HEK293T (cell line): ENCODE measurements around the gene FGD5.

Source experiments
- BHLHE40 ChIP-seq: fragments of 450-650 bp; IDR thresholded peaks from 2 replicates; pipeline ENCODE4 v1.6.1; 2016; ENCODE audit warnings: mild to moderate bottlenecking, moderate library complexity, borderline replicate concordance
- CTBP1 ChIP-seq: fragments of 450-650 bp; IDR thresholded peaks from 2 replicates; pipeline ENCODE4 v1.6.1; 2016; ENCODE audit warnings: borderline replicate concordance
- FOXA1 ChIP-seq: fragments of 450-650 bp; IDR thresholded peaks from 2 replicates; pipeline ENCODE4 v1.6.1; 2016; ENCODE audit warnings: mild to moderate bottlenecking
- FOXK2 ChIP-seq: fragments of 450-650 bp; IDR thresholded peaks from 2 replicates; pipeline ENCODE4 v1.6.1; 2016; ENCODE audit warnings: mild to moderate bottlenecking
- FOXM1 ChIP-seq: fragments of 450-650 bp; IDR thresholded peaks from 2 replicates; pipeline ENCODE4 v1.6.1; 2017; ENCODE audit warnings: mild to moderate bottlenecking, borderline replicate concordance
- LEF1 ChIP-seq: fragments of 450-650 bp; IDR thresholded peaks from 2 replicates; pipeline ENCODE4 v1.6.1; 2017; ENCODE audit warnings: mild to moderate bottlenecking, borderline replicate concordance
- PKNOX1 ChIP-seq: fragments of 450-650 bp; IDR thresholded peaks from 2 replicates; pipeline ENCODE4 v1.6.1; 2016
- SP1 ChIP-seq: fragments of 450-650 bp; IDR thresholded peaks from 2 replicates; pipeline ENCODE4 v1.6.1; 2017
- SUZ12 ChIP-seq: fragments of 450-650 bp; IDR thresholded peaks from 2 replicates; pipeline ENCODE4 v1.6.1; 2016; ENCODE audit warnings: mild to moderate bottlenecking
- TARDBP ChIP-seq: fragments of 450-650 bp; IDR thresholded peaks from 2 replicates; pipeline ENCODE4 v1.6.1; 2016

- TF ChIP-seq SP1 (no peak), FOXM1 (no peak), LEF1 (no peak), FOXA1 (no peak), BHLHE40 (no peak), PKNOX1 (no peak), SUZ12 (no peak), CTBP1 (no peak), FOXK2 (no peak), TARDBP (no peak)
These were observed 12.0 kb upstream of the FGD5 start for GRCh38 chr3:14806641-14807263.
